ENCODE results near the gene NAP1L1. TPM values are rescaled to one million over a fixed set of nuclear protein-coding genes. Genes with fewer than 3 reads are reported as not detected.

NAP1L1 gene
- total RNA-seq, 1 donor: 233 TPM

DNA sequence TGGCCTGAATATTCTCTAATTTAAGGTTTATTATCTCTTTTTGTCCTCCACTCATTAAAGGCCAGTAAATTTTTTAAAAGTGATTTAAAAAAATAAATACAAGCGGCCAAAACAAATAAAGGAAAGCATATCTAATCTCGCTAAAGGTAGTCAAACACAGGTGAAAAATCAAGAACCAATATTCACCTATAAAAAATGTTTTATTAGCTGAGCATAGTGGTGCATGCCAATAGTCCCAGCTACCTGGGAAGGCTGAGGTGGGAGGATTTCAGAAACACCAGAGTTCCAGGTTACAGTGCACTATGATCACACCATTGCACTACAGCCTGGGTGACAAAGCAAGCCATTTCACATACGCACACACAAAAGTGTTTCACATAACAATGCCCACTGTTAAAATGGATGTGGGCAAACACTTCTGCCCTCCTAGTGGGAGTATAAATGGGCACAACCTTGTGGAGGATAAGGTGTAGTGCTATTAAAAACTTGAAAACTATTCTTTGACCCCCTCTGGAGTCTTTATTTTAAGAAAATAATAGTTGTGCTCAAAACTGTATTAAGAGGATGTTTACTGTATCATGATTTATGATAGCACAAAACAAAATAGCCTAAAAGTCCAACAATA, 32.7 kb upstream of the NAP1L1 start:
- H3K4me3 ChIP-seq (ENCODE audit: low read depth, low read length): no peak overlapping the region
- no peak for DNase-seq (ENCODE audit: low read depth)
- TF ChIP-seq, protein P1, sequence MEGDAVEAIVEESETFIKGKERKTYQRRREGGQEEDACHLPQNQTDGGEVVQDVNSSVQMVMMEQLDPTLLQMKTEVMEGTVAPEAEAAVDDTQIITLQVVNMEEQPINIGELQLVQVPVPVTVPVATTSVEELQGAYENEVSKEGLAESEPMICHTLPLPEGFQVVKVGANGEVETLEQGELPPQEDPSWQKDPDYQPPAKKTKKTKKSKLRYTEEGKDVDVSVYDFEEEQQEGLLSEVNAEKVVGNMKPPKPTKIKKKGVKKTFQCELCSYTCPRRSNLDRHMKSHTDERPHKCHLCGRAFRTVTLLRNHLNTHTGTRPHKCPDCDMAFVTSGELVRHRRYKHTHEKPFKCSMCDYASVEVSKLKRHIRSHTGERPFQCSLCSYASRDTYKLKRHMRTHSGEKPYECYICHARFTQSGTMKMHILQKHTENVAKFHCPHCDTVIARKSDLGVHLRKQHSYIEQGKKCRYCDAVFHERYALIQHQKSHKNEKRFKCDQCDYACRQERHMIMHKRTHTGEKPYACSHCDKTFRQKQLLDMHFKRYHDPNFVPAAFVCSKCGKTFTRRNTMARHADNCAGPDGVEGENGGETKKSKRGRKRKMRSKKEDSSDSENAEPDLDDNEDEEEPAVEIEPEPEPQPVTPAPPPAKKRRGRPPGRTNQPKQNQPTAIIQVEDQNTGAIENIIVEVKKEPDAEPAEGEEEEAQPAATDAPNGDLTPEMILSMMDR (IDR thresholded peaks at IDR 0.05; ENCODE audit: insufficient read depth, low read depth, low read length): no peak

DNA sequence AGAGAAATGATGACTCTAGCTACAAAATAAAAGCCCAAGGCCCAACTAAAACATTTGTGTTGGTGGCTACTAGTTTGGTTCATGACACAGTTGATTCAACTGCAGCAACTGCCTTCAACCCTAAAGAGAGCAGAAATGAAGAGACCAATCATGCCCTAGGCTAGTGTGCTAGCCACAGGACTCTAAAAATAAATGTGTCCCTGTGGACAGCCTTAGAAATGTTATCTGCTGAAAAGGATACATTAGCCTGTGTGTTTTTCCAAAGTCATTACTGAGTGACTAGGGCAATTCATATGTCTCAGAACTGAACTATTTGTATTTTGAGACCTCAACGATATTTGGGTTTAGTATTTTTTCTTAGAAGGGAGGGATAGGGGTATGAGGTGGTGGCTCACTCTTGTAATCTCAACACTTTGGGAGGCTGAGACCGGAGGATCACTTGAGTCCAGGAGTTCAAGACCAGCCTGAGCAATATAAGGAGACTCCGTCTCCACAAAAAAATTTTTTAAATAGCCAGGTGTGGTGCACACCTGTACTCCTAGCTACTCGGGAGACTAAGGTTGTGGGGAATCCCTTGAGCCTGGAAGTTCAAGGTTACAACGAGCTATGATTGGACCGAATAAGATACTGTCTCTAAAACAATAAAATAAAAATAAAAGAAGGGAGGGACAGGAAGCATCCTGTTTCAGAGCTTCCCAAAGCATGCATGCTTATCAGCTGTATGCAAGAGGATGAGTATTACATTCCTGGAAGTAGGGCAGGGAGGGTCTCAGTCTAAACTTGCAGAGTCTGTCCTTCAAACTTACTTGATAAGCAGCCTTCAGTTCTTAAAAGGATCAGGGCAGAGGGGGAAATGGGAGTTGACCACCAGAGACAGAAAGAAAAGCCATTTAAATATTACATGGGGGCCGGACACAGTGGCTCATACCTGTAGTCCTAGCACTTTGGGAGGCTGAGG, 29.6 kb upstream of the NAP1L1 start:
- TF ChIP-seq, protein P1 (IDR thresholded peaks at IDR 0.05; ENCODE audit: insufficient read depth, low read depth, low read length): no peak
- no peak for DNase-seq (ENCODE audit: low read depth)
- H3K4me3 ChIP-seq (ENCODE audit: low read depth, low read length): no peak overlapping the region

DNA sequence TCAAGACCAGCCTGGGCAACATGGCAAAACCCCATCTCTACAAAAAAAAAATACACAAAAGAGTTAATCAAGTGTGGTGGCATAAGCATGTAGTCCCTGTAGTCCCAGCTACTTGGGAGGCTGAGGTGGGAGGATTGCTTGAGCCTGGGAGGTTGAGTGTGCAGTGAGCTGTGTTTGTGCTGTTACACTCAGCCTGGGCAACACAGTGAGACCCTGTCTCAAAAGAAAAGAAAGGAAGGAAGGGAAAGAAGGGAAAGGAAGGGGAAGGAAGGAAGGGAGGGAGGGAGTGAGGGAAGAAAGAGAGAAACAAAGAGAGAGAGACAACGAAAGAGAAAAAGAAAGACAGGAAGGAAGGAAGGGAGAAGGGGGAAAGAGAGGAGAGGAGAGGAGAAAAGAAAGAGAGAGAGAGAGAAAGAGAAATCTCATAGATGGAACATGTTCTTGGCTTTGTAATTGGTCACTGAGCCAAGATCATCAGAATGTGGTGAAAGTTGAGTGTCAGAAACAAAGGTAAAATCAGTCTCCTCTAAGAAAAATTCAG, 26.8 kb upstream of the NAP1L1 start:
- DNase-seq (ENCODE audit: low read depth): no peak
- no peak overlapping the region for H3K4me3 ChIP-seq (ENCODE audit: low read depth, low read length)
- TF ChIP-seq, protein P1 (IDR thresholded peaks at IDR 0.05; ENCODE audit: insufficient read depth, low read depth, low read length): no peak

DNA sequence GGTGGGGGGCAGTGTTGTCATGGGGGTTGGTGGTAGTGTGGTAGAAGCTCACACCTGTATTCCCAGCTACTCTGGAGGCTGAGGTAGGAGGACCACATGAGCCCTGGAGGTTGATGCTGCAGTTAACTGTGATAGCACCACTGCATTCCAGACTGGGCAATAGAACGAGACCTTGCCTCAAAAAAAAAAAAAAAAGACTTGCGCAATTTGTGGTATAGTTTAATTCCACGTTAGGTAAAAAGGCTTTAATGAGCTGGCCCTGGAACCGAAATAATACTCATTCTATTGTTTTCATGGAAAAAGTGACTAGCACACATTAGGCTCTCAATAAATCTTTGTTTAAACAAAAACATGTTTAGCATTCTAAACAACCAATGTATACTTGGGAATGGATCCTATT, 25.4 kb upstream of the NAP1L1 start:
- DNase-seq (ENCODE audit: low read depth): no peak
- TF ChIP-seq, protein P1 (IDR thresholded peaks at IDR 0.05; ENCODE audit: insufficient read depth, low read depth, low read length): no peak
- no peak overlapping the region for H3K4me3 ChIP-seq (ENCODE audit: low read depth, low read length)

DNA sequence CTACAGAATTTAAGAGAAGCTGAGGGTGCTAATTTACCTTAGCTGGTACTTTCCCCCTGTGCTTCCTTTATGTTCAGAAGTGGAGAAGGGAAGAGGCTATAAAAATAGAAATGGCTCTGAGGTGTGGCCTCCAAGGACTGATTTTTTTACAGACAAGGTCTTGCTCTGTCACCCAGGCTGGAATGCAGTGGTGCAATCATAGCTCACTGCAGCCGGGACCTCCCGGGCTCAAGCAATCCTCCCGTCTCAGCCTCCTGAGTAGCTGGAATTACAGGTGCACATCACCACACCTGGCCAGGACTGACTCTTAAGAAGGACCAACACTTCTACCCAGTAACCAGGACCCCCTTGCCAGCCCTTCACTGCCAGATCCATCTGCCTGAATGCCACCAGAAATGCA, 23.9 kb upstream of the NAP1L1 start:
- TF ChIP-seq, protein P1 (IDR thresholded peaks at IDR 0.05; ENCODE audit: insufficient read depth, low read depth, low read length): no peak
- H3K4me3 ChIP-seq (ENCODE audit: low read depth, low read length): no peak overlapping the region
- DNase-seq (ENCODE audit: low read depth): no peak

DNA sequence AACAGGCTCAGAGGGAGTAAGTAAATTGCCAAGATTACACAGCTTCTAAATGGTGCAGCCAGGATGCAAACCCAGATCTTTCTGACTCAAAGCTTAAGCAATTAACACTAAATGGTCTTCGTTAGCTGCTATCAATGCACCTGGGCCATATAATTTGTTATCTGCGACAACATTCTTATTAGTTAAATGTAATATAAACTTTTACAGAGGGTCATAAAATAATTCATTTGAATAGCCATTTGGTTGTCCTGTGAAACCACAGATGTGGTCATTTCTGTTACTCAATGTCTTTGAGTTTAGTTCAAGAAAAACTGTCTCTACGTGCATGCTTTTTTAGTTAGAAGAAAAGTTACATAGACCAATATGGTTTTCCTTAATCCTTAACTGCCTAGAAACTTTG, 22.1 kb upstream of the NAP1L1 start:
- TF ChIP-seq, protein P1 (IDR thresholded peaks at IDR 0.05; ENCODE audit: insufficient read depth, low read depth, low read length): no peak
- no peak overlapping the region for H3K4me3 ChIP-seq (ENCODE audit: low read depth, low read length)
- peak; percentile 57 for DNase-seq (ENCODE audit: low read depth)

All from fibroblast of villous mesenchyme (primary cell).